Endothelial cell (in vitro differentiated cells): ENCODE measurements around the gene OPN3. TPM values are rescaled to one million over a fixed set of nuclear protein-coding genes. Genes with fewer than 3 reads are reported as not detected.

Experiments used
- DNase-seq: peaks from one replicate; pipeline ENCODE4 v3.0.0; 2021; ENCODE audit warnings: low spot score
- H3K27ac Mint-ChIP-seq: one replicate; pipeline ENCODE4 v1.8.0; 2021; ENCODE audit warnings: mixed read lengths, inconsistent platforms; ENCODE audit not compliant: unreplicated experiment
- H3K27me3 Mint-ChIP-seq: one replicate; pipeline ENCODE4 v1.8.0; 2021; ENCODE audit warnings: mild to moderate bottlenecking, moderate library complexity, mixed read lengths, inconsistent platforms; ENCODE audit not compliant: unreplicated experiment
- H3K36me3 Mint-ChIP-seq: one replicate; pipeline ENCODE4 v1.8.0; 2021; ENCODE audit warnings: mild to moderate bottlenecking, low read depth, mixed read lengths, inconsistent platforms; ENCODE audit not compliant: unreplicated experiment
- H3K4me1 Mint-ChIP-seq: one replicate; pipeline ENCODE4 v1.8.0; 2021; ENCODE audit warnings: mild to moderate bottlenecking, mixed read lengths, inconsistent platforms; ENCODE audit not compliant: unreplicated experiment
- H3K4me3 Mint-ChIP-seq: one replicate; pipeline ENCODE4 v1.8.0; 2021; ENCODE audit warnings: mild to moderate bottlenecking, mixed read lengths, inconsistent platforms; ENCODE audit not compliant: unreplicated experiment
- H3K9me3 Mint-ChIP-seq: one replicate; pipeline ENCODE4 v1.8.0; 2021; ENCODE audit warnings: mixed read lengths, inconsistent platforms; ENCODE audit not compliant: unreplicated experiment
- total RNA-seq: library from RNA; stranded (reverse); fragmentation: NEBNext Ultra II Directional; extraction: Animal tissue kit (Norgen Biotek cat#: 25700); gene quantifications from one replicate; pipeline ENCODE4 v1.2.1, GENCODE V29; 2021; ENCODE audit not compliant: unreplicated experiment
- TF ChIP-seq, protein P1 (sequence below): fragments of 200-600 bp; sonication (generic); IDR thresholded peaks from one replicate; pipeline ENCODE4 v1.5.0; 2021; ENCODE audit warnings: antibody characterized with exemption; ENCODE audit not compliant: unreplicated experiment

The OPN3 gene
- total RNA-seq, 1 donor from 2014 or later, result 19.7 TPM

DNA sequence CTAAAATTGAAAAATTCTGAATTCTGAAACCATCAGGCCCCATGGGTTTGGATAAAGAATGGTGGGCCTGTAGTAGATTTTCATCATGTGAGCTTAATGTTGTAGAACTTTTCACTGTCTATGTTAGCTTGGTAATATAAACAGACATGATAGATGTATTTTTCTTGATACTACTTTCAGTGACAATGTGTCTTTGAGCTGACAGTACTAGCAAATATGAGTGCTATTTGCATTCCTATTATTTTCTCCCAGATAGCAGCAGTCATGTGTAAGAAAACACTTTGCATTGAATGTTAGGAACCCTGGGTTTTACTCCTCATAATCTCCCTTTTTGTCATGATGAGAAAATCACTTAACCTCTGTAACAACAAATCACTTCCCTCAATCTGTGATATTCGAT, 89.9 kb downstream of the OPN3 start:
- no peak for DNase-seq
- Mint-ChIP-seq H3K9me3 (no peaks in the 10 kb centered on the region), H3K27me3 (peaks cover 1% of the 10 kb centered on the region), H3K4me1 (no peaks in the 10 kb centered on the region), H3K27ac (no peak overlapping the region), H3K4me3 (no peak overlapping the region), H3K36me3 (no peaks in the 10 kb centered on the region)
- TF ChIP-seq, protein P1, sequence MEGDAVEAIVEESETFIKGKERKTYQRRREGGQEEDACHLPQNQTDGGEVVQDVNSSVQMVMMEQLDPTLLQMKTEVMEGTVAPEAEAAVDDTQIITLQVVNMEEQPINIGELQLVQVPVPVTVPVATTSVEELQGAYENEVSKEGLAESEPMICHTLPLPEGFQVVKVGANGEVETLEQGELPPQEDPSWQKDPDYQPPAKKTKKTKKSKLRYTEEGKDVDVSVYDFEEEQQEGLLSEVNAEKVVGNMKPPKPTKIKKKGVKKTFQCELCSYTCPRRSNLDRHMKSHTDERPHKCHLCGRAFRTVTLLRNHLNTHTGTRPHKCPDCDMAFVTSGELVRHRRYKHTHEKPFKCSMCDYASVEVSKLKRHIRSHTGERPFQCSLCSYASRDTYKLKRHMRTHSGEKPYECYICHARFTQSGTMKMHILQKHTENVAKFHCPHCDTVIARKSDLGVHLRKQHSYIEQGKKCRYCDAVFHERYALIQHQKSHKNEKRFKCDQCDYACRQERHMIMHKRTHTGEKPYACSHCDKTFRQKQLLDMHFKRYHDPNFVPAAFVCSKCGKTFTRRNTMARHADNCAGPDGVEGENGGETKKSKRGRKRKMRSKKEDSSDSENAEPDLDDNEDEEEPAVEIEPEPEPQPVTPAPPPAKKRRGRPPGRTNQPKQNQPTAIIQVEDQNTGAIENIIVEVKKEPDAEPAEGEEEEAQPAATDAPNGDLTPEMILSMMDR, result no peak

DNA sequence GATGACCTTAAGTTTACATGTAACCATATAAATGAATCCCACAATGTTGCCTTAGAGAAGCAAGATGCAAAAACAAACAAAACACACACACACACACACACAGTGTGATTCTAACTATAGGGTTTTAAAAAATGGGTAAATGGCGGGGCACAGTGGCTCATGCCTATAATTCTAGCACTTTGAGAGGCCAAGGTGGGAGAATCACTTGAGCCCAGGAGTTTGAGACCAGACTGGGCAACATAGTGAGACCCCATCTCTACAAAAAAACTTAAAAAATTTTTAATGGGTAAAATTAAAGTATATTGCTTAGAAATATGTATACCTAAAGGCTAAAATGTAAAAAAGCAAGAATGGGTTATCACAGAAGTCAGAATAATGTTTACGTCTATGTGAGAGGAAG, 92.2 kb downstream of the OPN3 start:
- peaks cover 1% of the 10 kb centered on the region for H3K27me3 Mint-ChIP-seq
- no peaks in the 10 kb centered on the region for H3K36me3 Mint-ChIP-seq
- TF ChIP-seq, protein P1, result no peak
- H3K27ac Mint-ChIP-seq, result no peak overlapping the region
- no peak for DNase-seq
- no peak overlapping the region for H3K4me3 Mint-ChIP-seq
- no peaks in the 10 kb centered on the region for H3K4me1 Mint-ChIP-seq
- no peaks in the 10 kb centered on the region for H3K9me3 Mint-ChIP-seq

Other genes with a start within 250 kb of the OPN3 start
- gene FH, start 120.6 kb downstream of the OPN3 start, total RNA-seq, result 55.9 TPM
- gene KMO, start 108.0 kb downstream of the OPN3 start, total RNA-seq, result not detected
- gene CHML, start within 50 bp of the OPN3 start, total RNA-seq, result 15.2 TPM
- 0.80 TPM for gene WDR64, start 11.9 kb upstream of the OPN3 start, total RNA-seq
- 6.5 TPM for gene EXO1, start 207.8 kb upstream of the OPN3 start, total RNA-seq